ENCODE results near the gene GPATCH3.

GRCh38 chr1:26858160-26858559 lies 42.1 kb downstream of the GPATCH3 start:
- no peak for TF ChIP-seq CTCF (conservative IDR thresholded peaks at IDR 0.05; ENCODE audit: low read length)
- no peak for TF ChIP-seq EZH2phosphoT487 (IDR thresholded peaks at IDR 0.05; ENCODE audit: borderline replicate concordance)
